ENCODE results near the gene PEAR1.

- TF ChIP-seq POLR2A (IDR thresholded peaks at IDR 0.05; ENCODE audit: extremely low read depth, insufficient read length) = no peak
- no peak for TF ChIP-seq CTCF (IDR thresholded peaks at IDR 0.05; ENCODE audit: low read depth, low read length)
- no peak for TF ChIP-seq MYC (IDR thresholded peaks at IDR 0.05; ENCODE audit: low read depth, low read length)
These were observed 27.1 kb upstream of the PEAR1 start for GRCh38 chr1:156866249-156866909.

Data from NB4 (cell line).